CD4-positive, alpha-beta T cell treated with Interleukin-4 for 4 hours (primary cell): ENCODE results near the gene ASB3.
"Not testable (repeated sequence)": the region's sequence is repeated elsewhere in the genome, so short reads cannot be mapped to it uniquely, and the experiment has no call there.

Experiments
- DNase-seq: peaks from one replicate; pipeline ENCODE4 v3.0.0-alpha.2; 2020

Gene ASB3

DNA sequence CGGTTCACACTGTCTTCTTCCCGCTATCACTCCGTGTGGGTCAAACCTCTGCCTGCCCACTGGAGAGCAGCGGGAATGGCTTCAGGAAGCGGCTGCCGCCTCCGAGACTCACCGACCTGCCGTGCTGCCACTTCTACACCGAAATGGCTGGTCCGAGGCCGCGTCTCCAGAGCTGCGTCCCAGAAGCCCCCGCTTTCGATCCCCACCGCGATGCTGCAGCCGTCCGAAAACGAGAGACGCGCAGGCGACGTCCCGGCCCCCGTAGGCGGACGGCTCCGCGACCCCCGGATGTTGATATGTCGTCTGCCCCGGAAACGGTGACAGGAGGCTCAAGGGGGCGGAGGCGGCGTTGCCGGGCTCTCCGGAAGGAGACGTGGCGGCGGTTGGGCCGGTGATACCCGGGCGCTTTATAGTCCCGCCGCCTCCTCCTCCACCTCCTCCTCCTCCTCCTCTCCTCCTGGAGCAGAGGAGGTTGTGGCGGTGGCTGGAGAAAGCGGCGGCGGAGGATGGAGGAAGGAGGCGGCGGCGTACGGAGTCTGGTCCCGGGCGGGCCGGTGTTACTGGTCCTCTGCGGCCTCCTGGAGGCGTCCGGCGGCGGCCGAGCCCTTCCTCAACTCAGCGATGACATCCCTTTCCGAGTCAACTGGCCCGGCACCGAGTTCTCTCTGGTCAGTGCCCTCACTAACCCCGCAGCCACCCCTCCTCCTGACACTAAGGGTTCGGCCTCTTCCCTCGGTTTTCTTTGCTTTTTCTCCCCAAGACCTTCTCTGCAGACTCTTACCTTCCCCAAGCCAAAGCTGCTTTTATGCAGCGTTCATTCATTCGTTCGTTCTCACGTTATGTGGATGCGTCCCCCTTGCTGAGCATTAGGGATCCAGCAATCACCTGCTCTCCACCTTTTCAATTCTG, at the start of gene ASB3, which contains the start of gene ERLEC1:
ASB3 (minus strand) TSS at position 249 of the 909 bp plus-strand sequence. CDS start 21,381 bp downstream, outside the sequence.
ERLEC1 (plus strand) TSS at position 340 of the 909 bp plus-strand sequence; CDS start at position 507, 167 bp downstream.
- peak; percentile 87 for DNase-seq

GRCh38 chr2:53829980-53830290, 43.2 kb upstream of the ASB3 start:
- not testable (repeated sequence) for DNase-seq

GRCh38 chr2:53829273-53829979, 42.7 kb upstream of the ASB3 start:
- no peak for DNase-seq

GRCh38 chr2:53828331-53828730, 41.6 kb upstream of the ASB3 start:
- no peak for DNase-seq

GRCh38 chr2:53827398-53828175, 40.8 kb upstream of the ASB3 start:
- DNase-seq, result no peak

DNA sequence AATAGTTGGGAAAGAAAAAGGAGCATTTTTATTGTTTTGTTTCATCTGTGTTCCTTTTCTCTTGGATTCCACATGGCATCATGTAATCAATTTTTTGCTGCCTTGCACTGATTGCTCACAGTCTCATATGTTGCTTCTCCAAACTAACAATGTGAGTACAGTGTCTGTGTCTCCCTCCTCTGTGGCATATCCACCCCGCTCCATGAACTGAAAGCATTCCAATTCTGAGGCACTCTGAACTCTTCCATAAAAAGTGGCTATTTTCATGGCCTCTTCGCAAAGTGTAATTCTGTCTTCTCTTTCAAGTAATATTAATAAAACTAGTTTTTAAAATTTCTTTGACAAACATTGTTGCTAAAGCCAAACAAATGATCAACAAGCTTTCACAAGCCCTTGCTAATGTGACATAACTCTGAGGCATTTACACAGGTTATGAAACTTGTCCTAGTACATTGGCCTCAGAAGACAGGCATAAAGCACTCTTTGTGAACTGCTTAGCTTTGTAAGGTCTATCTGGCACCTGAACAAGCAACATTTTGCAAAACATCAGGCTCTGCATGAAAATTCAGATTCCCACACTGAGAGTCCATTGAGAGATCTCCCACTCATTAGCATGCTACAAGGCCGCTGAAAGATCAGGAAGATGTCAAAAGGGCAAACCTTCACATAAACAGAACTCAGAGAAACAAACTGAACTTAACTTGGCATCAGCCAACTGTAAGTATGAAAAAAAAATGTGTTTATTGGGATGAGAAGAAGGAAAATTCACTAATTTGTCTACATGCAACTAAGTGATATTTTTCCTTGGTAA, 40.0 kb upstream of the ASB3 start:
- DNase-seq, result no peak

- no peak for DNase-seq
These were observed 39.3 kb upstream of the ASB3 start for GRCh38 chr2:53826030-53826410.

GRCh38 chr2:53823639-53824038, 36.9 kb upstream of the ASB3 start:
- peak; percentile 8 for DNase-seq

GRCh38 chr2:53821810-53822209, 35.1 kb upstream of the ASB3 start:
- no peak for DNase-seq

GRCh38 chr2:53820711-53821110, 34.0 kb upstream of the ASB3 start:
- no peak for DNase-seq

- DNase-seq, result no peak
These were observed 33.3 kb upstream of the ASB3 start for GRCh38 chr2:53820048-53820447.

- DNase-seq, result no peak
These were observed 32.9 kb upstream of the ASB3 start for GRCh38 chr2:53819634-53820033.

DNA sequence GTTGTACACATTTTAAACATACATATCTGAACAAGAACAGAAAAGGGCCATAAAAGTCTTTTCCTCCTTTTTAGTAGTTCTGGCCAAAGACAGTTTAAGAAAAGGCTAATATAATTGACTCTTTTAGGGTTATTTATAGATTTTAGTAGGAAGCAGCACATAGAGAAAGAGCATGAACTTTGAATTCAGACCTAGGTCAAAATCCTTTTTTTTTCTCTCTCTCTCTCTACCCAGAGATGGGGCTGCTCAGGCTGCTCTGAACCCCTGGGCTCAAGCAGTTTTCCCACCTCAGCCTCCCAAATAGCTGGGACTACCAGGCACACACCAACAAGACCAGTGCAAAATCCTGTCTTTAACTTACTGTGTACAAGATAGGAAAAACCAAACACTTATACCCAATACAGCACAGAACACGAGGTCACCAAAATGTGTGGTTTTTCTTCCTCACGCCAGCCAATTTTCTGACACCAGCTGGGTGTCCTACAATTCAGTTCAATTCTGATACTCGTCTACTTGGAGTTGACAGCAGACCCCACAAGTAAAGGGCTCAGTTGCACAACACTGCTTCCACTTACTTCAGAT, 32.2 kb upstream of the ASB3 start:
- no peak for DNase-seq

GRCh38 chr2:53813151-53813550, 26.4 kb upstream of the ASB3 start:
- no peak for DNase-seq

GRCh38 chr2:53811601-53812000, 24.8 kb upstream of the ASB3 start:
- DNase-seq, result no peak

GRCh38 chr2:53802617-53803151, 15.9 kb upstream of the ASB3 start:
- no peak for DNase-seq

GRCh38 chr2:53801547-53801946, 14.8 kb upstream of the ASB3 start:
- no peak for DNase-seq

- no peak for DNase-seq
These were observed 7.1 kb upstream of the ASB3 start for GRCh38 chr2:53793821-53794220.

DNA sequence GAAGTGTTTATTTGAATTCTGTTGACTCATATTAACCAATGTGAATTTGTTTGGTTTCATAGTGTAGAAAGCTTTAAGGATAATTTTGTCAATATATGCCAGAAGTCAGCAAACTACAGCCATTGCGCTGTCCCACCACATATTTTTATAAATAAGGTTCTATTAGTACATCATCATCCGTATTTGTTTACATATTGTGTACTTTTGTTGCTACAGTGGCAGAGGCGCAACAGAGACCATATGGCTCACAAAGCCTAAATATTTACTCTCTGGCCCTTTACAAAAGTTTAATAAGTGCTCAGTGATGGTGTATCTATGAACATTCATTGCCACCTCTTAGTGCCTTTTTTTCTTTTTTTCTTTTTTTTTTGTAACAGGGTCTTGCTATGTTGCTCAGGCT, 6.5 kb upstream of the ASB3 start:
- no peak for DNase-seq

- DNase-seq, result no peak
These were observed 999 bp upstream of the ASB3 start for GRCh38 chr2:53787614-53788289.

GRCh38 chr2:53786352-53786704, 425 bp downstream of the ASB3 start:
- peak; percentile 21 for DNase-seq
